HG02840 (cell line): ENCODE data around the gene KCNQ1OT1.

ENCODE experiments used
- ATAC-seq: cut with Tn5 transposase; IDR thresholded peaks from one replicate; pipeline ENCODE4 v1.9.1; 2021; ENCODE audit warnings: mild to moderate bottlenecking, moderate library complexity, moderate number of reproducible peaks; ENCODE audit not compliant: unreplicated experiment, low FRiP score

KCNQ1OT1 gene

DNA sequence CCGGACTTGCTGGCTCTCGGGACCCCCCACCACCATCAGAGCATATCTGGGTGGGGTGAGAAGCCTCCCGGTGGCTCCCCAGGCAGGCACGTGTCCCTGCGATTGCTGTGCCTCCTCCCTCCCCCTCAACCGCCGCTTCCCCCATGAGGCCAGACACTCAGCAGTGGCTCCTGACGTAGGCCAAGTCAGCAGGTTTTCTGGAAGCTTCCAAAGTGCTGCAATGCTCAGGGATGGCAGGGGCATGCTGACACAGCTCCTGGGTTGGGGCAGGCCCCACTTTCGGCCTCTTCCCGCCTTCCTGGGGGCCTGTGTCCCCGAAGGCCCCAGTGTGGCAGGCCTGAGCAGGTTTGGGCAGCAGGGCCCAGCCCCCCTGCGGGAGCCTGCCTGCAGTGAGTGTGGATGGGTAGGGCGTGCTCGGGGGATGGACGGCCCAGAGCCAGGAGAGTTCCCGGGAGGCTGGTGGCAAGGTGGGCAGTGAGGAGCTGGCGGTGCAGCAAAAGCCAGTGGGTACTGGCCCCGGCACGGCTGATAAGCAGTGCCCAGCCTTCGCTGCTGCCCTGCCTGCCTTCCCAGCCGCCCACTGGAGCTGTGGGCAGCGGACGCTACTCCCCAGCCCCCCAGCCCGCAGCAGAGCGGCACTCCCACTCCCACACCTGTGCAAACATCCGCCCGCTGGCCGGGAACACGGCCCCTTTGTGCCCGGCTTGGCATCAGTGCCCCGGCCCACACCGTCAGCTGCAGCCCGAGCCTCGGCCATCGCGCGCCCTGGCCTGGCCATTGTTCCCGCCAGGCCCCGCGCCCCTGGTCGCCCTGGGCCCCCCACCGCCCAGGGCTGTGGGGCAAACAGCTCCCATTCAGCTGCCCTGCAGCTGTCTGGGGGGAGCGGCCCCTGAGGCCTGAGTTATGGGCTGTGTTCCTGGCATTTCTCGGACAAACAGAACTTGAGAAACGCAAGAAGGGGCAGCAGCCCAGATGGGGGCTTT, 125.0 kb downstream of the KCNQ1OT1 start:
- no peak for ATAC-seq

DNA sequence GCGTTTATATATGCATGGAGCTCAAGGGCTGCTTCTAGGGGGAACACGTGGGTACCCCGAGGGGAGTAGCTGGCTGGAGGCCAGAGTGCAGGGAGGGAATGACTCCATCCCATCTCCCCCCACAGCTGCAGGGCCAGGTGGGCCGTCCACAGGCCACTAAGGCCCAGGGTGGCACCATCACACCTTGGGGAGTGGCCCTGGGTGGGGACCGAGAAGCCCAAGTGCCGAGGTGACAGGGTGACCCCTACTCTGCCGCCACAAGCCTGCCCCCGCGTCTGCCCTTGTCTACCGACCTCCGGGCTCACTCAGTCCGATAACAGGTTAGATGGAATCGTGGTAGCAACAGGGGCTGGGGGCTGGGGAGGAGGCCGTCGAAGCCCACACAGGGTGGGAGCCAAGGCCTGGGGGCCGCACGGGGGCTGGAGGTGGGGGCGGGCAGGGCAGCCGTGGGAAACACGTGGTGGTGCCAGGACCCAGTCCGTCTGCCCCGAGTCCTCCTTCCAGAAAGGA, 125.7 kb downstream of the KCNQ1OT1 start:
- no peak for ATAC-seq

DNA sequence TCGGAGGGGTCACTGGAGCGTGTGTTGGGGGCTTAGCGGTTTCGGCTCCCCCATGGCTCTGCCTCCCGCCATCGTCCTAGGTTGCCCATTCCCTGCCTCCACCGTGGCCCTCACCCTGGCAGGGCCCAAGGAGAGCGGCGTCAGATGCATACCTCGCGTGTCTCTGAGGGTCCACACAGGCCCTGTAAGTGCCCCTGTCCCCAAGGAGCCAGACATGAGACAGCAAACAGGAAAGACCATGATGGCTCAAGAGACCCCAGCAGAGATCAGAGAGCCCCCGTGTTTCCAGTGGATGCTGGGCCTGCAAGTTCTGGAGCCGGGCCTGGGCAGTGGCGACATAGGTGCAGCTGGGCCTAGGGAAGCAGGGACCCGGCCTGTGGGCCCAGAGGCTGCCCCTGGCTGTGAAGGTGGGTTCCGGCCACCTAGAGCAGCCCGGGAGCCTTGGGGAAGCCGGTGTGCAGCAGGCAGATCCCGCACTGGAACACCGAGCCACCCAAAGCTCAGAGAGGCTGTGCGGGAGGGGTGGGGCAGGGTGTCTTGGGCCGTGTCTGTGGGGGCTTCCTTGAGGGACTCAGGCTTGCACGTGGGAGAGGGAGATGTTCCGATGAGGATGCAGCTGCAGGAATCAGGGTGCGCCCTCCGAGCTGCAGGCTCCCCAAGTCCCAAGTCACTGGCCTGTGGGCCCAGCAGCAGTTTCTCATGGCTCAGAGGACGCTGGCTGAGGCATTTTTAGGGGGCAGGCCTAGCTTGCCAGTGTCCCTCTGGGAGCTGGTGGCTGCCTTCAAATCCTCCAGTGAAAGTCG, 126.4 kb downstream of the KCNQ1OT1 start:
- no peak for ATAC-seq

DNA sequence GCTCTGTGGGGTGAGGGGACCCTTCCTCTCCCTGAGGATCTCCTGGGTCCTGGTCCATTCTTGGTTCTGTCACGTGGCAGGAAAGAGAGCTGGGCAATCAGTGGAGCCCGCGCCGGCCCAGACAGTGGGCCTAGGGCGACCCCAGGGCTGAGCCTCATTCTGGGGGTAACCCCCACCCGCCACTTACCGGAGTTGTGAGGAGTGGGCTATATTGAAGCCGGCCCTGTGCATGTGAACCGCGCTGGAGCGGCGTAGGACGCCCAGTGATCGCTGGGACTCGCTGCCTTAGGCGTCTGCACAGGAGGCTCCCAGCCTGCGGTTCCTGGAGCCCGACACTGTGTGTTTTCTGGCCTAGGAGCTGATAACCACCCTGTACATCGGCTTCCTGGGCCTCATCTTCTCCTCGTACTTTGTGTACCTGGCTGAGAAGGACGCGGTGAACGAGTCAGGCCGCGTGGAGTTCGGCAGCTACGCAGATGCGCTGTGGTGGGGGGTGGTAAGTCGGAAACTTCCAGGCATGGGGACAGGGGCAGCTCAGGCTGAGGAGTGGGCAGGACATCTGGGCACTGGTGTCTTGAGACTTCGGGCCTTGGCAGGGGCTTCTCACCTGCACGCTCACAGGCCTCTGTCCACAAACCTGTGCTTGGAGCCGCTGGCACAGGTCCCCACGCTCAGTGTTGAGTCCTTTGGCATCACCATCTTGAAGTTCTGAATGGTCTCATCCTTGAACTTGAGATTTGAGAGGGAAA, 127.1 kb downstream of the KCNQ1OT1 start:
- no peak for ATAC-seq

DNA sequence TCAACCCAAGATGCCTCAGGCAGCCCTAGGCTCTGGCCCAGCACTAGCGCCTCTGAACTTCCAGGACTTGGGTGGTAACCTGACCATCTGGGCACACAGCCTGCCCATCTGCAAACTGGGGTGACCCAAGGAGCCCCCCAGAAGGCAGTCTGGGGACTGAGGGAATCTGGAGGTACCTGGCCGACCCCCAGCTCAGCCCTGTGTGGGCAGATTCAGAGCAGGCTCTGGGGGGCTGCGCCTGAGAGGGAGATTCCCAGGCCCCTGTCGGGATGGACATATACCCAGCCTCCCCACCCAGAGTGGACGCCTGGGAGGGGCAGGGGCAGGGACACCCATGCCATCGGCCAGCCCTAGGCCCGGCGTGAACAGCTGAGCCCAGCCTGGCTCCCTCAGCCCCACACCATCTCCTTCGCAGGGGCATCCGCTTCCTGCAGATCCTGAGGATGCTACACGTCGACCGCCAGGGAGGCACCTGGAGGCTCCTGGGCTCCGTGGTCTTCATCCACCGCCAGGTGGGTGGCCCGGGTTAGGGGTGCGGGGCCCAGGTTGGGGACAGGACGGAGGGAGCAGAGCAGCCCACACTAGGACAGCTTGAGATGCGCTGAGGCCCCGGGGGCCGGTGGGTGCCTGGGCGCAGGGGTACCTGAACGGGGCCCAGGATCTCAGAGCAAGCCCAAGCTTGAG, 128.1 kb downstream of the KCNQ1OT1 start:
- ATAC-seq = no peak

DNA sequence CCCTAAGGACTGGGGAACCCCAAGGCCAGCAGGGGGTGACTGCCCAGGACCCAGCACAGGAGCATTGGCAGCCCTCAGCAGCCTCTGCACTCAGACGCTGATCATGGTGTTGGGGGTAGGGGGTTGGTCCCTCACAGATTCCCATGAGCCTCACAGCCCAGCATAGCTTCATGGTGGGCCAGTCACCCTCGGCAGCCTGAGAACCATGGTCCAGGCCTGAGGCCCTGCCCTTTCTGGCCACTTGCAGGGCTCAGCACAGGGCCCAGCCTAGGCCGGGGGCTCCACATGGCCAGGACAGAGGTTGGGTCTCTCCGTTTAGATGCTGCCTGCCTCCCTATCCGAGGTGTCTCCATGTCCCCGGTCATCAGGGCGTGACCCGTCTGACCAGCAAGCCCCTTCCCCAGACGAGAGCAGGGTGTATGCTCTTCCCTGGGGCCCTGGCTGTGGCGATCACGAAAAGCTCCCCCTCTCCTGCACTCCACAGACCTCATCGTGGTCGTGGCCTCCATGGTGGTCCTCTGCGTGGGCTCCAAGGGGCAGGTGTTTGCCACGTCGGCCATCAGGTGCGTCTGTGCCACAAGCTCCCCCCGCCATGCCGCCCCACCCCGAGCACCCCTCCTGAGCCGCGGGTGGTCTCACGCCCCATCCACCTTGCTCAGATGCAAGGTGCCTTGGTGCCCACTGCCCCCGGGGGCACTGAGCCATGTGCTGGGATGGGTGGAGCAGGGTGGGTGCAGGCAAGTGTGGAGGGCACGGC, 128.8 kb downstream of the KCNQ1OT1 start:
- ATAC-seq = no peak

DNA sequence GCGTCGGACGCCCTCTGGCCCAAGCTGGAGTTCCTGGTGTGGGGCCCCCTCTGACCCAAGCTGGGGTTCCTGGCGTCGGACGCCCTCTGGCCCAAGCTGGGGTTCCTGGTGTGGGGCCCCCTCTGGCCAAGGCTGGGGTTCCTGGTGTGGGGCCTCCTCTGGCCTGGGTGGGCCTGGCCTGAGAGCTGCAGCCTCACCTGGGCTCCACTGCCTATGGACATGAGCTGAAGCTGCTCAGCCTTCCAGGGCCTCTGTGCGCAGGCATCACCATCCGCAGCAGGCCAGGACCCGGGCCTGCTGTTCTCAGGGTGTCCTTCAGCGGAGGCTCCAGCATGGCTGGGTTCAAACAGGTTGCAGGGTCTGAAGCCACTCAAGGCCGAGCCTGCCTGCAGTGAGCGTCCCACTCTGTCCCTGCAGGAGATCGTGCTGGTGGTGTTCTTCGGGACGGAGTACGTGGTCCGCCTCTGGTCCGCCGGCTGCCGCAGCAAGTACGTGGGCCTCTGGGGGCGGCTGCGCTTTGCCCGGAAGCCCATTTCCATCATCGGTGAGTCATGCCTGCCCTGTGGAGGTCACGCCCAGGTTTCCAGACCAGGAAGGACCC, 129.5 kb downstream of the KCNQ1OT1 start:
- ATAC-seq = no peak

DNA sequence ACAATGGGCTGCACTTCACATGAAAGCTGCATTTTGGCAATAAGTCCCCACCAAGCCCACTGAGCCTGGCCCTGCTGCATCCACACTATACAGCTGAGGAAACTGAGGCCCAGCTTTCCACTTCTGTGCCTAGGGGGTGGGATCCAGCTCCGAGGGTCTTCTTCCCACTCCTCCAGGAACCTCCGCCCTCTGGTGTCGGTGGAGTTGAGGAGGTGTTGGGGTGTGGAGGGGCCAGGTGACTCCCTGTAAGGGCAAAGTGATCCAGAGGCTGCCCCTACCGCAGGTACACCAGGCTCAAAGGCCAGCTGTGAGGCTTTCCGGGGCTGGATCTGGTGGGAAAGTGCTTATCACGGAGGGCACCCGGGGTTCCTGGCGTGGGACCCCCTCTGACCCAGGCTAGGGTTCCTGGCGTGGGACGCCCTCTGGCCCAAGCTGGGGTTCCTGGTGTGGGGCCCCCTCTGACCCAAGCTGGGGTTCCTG, 130.0 kb downstream of the KCNQ1OT1 start:
- no peak for ATAC-seq

DNA sequence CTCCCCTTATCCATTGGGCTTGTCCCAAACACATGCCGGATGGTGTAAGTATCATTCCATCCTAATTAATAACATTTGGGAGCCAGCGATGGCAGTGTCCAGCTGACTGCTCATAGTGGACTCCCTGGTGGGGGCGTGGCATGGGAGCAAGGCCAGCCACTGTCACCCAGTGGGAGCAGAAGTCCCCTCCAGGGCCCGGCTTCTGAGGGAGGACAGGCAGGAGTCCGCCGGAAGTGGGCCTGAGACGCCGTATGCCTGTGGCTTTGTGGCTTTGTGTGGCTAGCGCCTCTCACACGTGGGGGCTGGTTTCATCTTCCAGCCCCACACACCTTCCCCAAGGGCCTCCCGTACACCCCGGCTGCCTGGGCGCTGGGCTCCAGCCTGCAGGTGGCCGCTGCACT, 130.5 kb downstream of the KCNQ1OT1 start:
- no peak for ATAC-seq

DNA sequence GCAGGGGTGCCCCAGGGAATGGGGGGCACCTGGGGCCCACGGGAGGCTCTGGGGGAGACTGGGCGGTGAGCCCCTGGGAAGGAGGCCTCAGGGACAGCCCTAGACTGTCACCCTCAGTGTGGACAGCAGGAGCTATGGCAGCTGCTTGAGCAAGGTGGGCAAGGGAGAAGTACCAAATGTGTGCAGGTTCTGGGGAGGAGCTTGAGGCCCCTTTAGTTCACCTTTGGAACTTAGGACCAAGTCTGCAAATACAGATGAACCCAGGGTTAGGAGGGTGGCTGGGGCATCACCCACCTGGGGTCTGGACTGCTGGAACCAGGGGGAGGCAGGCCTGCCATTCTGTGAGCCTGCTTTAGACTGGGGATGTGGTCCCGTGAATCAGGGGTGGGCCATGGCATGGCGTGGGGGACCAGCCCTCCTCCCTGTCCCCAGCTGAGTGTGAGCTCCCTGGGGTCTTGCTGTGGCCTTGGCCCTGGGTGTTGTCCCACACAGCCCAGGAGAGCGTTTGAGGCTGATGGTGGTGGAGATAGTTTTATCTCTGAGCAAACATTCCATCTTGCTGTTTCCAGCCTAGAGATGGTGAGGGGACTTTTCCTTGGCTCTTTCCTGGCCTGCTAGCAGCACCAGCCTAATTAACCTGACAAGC, 132.6 kb downstream of the KCNQ1OT1 start:
- no peak for ATAC-seq

DNA sequence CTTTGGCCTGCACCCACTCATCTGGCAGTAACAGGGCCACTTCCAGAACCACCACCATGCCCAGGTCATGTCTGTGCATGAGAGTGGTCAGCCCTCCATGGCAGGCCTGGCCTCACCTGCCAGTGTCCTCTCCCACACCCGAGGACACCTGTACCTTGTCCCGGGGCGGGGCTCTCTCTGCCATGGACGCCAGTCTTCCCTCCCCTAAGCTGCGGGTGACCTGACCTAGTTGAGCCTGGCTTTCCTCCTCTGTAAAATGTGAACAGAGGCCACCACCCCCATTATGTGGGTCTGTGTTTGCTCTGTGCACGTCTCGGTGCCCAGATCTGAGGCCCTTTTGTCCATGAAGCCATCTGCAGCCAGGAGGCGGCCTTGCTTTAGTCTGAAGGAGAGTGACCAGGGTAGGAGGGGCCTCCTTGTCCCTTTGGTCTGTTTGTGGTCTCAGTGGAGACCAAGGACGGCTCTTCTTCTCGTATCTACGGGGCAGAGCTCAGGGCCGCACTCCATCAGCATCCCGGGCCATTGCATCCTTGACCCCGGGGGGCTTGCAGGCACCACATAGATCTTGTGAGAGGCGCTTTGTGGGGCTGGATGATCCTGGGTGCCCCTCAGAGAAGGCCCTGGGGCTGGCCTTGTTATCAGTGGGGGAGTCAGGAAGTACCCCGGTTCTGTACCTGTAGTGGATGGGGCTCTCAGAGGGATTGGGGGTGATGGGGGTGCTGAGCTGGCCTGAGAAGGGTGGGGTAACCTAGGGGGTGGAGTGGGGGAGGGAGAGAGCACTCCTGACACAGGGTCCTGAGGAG, 133.4 kb downstream of the KCNQ1OT1 start:
- no peak for ATAC-seq

DNA sequence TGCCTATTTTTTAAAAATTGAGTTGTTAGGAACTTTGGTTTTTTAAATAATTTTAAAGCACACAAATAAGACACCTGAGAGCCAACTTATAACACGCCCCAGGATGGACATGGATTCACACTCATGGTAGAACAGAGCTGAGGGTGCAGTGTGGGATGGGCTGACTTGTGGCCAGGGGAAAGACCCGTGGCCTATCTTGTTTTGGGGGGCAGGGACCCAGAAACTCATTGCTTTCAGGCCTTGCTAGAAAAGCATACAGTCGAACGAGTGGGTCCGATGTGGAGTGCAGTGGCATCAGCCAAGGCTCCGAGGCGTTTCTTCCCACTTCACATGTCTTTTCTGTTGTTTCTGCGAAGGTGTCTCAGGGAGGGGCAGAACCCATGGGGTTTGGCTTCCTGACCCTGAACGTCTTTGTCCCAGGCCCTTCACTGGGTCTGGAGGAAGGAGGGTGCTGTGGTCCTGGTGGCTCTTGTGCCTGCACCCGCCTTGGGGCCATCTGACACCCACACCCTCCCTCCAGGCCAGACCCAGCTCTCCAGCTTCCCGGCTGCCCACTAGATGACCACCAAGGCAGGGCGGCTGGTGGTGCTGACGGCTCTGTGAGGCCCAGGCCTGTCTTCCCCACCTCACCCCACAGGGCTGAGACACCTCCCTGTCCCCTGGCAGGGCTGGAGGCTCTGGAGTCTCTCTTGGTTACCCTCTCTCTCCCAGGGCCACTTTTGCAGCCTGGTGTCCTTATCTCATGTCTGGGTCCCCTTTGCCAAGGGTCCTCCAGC, 134.2 kb downstream of the KCNQ1OT1 start:
- no peak for ATAC-seq

DNA sequence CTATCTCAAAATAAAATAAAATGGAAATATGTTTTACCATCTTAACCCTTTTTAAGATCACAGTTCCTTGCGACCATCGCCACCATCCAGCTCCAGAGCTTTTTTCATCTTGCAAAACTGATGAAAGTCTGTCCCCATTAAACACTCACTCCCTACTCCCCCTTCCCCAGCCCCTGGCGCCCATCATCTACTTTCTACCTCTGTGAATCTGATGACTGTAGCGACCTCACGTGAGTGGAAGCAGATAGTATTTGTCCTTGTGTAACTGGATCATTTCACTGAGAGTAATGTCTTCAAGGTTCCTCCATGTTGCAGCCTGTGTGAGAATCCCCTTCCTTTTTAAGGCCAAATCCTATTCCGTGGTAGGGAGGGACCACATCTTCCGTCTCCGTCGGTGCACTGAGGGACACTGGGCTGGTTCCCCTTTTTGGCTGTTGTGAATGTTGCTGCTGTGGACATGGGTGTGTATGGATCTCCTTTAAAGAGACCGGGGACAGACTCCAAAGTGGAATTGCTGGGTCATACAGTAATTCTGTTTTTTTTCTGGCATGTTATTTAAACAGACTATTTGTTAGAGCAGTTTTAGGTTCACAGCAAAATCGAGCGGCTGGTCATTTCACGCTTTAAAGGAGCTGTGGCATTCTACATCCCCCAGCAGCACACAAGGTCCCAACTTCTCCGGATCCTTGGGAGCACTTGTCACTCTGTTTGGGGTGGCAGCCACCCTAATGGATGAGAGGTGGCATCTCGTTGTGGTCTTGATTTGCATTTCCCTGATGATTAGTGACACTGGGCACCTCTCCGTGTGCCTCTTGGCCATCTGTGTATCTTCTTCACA, 135.0 kb downstream of the KCNQ1OT1 start:
- ATAC-seq = no peak

DNA sequence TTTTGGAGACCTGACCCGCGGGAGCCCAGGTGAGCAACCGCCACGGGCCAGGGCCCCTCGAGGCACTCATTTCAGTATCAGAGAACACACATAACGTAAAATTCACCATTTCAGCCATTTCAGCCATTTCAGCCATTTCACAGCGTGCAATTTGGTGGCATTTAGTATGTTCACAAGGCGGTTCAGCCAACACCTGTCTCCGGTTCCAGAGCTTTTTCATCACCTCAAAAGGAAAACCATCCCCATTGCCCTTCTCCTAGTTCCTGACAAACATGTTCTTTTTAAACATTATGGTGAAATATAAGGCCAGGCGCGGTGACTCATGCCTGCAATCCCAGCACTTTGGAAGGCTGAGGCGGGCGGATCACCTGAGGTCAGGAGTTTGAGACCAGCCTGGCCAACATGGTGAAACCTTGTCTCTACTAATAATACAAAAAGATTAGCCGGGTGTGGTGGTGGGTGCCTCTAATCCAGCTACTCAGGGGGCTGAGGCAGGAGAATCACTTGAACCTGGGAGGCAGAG, 135.7 kb downstream of the KCNQ1OT1 start:
- ATAC-seq = no peak

DNA sequence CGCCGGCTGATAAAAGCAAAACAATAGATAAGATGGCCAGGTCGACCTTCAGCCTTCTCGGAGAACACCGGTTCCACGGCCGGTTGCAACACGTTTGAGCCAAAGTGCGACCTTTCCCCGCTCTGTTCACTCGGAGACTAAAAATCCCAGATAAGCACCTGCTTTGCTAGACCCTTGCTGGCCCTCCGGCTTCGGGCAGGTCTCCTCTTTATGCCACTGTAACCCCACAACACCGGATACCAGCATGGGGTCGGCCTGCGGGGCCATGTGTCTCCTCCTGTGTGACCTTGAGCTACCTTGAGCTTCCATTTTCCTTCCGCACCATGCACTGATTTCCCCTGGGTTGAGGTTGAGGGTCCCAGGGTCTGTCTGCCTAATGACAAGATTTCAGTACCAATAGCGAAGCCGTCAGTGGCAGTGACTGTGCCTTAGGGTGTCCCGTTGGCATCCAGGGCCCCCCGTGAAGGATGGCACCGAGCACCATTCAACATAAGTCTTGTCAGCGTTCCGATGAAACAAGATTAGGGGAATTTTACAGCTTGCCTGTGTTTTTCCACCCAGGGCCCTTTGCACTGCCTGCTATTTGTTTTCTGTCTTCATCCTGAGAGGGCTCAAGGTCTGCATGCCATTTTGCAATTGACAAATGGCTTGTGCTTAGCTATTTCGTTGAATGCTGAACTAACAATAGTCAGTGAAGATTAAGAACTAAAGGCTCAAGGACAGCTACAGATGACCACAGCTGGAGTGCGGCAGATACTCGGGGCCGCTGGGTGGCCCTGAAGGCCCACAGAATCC, 136.4 kb downstream of the KCNQ1OT1 start:
- ATAC-seq = no peak
